ENCODE measurements around the gene ACVR2A.

Gene ACVR2A

DNA sequence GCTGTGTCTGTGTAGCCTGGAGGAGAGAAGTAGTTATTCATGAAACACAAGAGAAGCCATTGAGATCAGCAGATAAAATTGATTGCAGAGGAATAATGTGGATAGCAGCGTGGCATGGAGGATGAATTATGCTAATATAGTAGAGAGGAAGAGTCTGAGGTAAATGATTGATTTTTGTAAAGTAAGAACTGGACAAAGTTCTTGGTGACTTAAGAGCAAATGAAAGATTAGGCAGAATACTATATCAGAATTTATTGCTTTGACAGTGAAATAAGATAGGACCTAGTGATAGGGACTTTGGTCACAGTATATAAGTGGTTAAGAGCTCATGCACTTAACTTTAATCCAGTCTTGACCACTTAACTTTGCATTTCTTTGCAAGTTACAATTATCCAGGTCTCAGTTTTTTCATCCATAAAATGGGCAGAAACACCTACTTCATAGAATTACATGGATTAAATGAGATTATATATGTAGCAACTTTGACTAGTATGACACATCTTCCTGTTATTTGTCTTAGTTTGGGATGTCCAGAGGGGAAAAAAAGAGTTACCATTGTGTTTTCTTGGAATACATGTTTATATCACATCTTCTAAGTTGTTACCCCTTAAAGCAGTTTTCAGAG, 29.1 kb downstream of the ACVR2A start:
- no peak for DNase-seq (ENCODE audit: extremely low read depth, low read depth)
- TF ChIP-seq, protein P1, sequence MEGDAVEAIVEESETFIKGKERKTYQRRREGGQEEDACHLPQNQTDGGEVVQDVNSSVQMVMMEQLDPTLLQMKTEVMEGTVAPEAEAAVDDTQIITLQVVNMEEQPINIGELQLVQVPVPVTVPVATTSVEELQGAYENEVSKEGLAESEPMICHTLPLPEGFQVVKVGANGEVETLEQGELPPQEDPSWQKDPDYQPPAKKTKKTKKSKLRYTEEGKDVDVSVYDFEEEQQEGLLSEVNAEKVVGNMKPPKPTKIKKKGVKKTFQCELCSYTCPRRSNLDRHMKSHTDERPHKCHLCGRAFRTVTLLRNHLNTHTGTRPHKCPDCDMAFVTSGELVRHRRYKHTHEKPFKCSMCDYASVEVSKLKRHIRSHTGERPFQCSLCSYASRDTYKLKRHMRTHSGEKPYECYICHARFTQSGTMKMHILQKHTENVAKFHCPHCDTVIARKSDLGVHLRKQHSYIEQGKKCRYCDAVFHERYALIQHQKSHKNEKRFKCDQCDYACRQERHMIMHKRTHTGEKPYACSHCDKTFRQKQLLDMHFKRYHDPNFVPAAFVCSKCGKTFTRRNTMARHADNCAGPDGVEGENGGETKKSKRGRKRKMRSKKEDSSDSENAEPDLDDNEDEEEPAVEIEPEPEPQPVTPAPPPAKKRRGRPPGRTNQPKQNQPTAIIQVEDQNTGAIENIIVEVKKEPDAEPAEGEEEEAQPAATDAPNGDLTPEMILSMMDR (IDR thresholded peaks at IDR 0.05; ENCODE audit: low read depth, low read length): no peak

DNA sequence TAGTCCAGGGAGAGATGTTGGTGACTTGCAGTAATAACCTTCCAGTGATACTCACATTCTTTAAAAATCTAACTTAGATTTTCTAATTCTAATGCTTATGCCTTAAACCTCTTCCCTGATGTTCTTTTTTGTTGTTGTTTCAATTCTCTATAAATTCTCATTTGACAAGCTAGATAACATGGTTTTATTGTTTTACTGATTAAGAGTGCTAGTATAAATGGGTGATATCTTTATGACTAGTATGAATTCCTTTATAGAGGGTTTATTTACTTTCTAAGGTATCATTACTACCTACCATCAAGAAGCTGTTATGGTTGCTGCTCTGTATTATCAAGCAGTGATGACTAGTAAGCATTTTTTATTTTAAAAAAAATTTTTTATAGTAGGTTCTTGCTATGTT, 35.0 kb downstream of the ACVR2A start:
- TF ChIP-seq, protein P1 (IDR thresholded peaks at IDR 0.05; ENCODE audit: low read depth, low read length): no peak
- no peak for DNase-seq (ENCODE audit: extremely low read depth, low read depth)

DNA sequence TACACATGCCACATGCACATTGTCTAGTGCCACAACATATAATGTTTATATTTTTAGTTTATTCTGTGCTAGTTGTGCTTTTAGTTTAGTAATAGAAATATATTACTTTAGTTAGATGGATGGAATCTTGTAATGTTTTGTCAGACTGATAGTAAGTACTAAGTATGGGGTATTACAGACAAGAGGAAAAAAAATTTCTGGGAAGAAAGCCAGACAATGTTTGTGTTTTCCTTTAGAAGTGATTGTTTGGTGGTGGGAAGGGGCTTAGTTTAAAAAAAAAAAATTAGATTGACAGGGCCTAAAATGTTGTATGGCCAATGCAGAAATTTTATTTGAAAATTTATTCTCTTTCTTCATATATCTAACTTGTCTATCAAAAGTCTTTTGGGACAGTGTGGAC, 37.8 kb downstream of the ACVR2A start:
- no peak for DNase-seq (ENCODE audit: extremely low read depth, low read depth)
- TF ChIP-seq, protein P1 (IDR thresholded peaks at IDR 0.05; ENCODE audit: low read depth, low read length): no peak

DNA sequence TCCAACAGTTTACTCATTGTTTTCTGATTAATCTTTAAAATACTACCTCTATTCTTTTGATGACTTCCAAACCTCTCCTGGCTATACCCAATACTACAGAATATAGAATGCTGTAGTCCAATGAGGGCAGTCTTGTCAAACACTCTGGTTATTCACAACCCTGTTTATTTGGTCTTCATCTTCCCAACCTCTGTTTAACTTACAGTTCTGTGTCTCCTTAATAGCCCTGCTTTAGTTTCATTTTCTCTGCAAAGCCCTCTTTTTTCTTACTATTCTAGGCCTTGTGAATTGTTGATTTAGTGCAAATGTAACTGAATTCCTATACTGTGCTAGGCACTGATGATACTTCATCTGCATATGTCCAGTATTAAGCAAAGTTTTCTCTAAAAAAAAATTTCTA, 40.0 kb downstream of the ACVR2A start:
- DNase-seq (ENCODE audit: extremely low read depth, low read depth): no peak
- TF ChIP-seq, protein P1 (IDR thresholded peaks at IDR 0.05; ENCODE audit: low read depth, low read length): no peak

DNA sequence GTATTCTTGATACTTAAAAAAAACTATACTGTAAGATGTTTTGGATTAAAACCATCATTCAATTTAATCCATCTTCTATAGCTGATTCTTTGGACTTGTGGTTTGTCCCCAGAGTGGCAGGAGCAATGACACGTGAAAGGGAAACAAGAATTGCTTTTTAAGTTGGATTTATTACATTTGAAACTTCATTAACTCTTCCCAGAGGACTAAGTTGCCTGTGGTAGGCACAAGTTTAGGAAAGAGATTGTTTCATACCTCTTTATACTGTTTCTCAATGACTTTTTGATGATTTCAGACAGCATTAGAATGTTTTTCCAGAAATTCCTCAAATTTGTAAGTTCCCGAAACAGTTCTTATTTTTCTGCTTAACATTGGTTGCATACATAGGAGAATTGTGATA, 41.3 kb downstream of the ACVR2A start:
- TF ChIP-seq, protein P1 (IDR thresholded peaks at IDR 0.05; ENCODE audit: low read depth, low read length): no peak
- DNase-seq (ENCODE audit: extremely low read depth, low read depth): no peak

DNA sequence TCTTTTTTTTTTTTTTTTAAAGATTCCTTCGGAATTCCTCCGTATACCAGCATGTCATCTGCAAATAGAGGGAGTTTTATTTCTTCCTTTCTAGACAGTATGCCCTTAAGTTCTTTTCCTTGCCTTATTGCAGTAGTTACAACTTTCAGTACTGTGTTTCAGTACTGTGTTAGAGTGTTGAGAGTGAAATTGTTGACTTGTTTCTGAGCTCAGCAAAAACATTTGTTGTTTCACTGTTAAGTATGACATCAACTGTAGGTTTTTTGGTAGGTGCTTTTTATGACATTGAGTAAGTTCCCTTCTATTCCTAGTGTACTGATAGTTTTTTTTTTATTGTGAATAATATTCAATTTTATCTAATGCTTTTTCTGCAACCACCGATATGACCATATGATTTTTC, 43.9 kb downstream of the ACVR2A start:
- TF ChIP-seq, protein P1 (IDR thresholded peaks at IDR 0.05; ENCODE audit: low read depth, low read length): no peak
- no peak for DNase-seq (ENCODE audit: extremely low read depth, low read depth)

DNA sequence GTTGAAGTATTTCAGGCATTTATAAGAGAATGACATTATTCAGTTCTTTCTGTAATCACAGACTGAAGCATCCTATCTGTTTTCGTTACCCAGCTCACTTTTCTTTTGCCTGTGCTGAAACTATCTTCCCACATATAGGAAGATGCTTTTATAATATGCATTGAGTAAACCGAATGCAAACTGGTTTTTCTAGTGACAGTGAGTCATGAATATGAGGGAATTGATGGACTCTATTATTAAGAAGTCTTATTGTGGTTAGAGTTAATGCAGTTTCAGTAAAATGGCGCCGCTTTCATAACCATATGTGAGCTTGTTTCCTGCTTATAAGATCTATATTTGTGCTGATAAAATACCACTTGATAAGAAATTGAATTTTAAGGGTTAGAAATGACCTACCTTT, 59.2 kb downstream of the ACVR2A start:
- DNase-seq (ENCODE audit: extremely low read depth, low read depth): no peak
- TF ChIP-seq, protein P1 (IDR thresholded peaks at IDR 0.05; ENCODE audit: low read depth, low read length): no peak

All from AG09319 (cell line).